HG02840 (cell line): ENCODE results near the gene DDX31.

ENCODE experiments used
- ATAC-seq: cut with Tn5 transposase; IDR thresholded peaks from one replicate; pipeline ENCODE4 v1.9.1; 2021; ENCODE audit warnings: mild to moderate bottlenecking, moderate library complexity, moderate number of reproducible peaks; ENCODE audit not compliant: unreplicated experiment, low FRiP score

The DDX31 gene

DNA sequence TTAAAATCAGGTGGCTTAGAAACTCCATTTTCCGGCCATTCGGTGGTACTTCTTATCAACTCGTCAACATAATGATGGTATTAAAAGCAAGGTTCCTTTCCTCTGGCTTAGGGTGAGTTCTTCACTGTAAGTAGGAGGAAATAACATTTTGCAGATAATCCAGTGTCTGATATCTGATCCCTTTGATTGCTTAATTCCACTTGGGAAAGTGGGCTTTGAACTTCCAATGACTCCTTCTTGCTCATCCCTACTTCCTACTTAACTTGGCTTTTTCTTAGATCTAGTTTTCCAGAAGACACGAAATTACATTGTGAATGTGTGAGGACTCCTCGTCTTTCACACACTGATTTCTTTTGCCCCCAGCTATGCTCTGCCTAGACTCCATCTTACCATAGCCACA lies 31.5 kb downstream of the DDX31 start:
- no peak for ATAC-seq

- ATAC-seq: no peak
Measured at GRCh38 chr9:132637801-132638200, 32.0 kb downstream of the DDX31 start.

- ATAC-seq: no peak
Measured at GRCh38 chr9:132637351-132637750, 32.4 kb downstream of the DDX31 start.

- ATAC-seq: no peak
Measured at GRCh38 chr9:132634327-132634726, 35.5 kb downstream of the DDX31 start.

- ATAC-seq: no peak
Measured at GRCh38 chr9:132632413-132633129, 37.2 kb downstream of the DDX31 start.

- ATAC-seq: no peak
Measured at GRCh38 chr9:132631685-132632084, 38.1 kb downstream of the DDX31 start.

GRCh38 chr9:132631280-132631679 lies 38.5 kb downstream of the DDX31 start:
- ATAC-seq: no peak

GRCh38 chr9:132630811-132631210 lies 39.0 kb downstream of the DDX31 start:
- ATAC-seq: no peak

- ATAC-seq: no peak
Measured at GRCh38 chr9:132630116-132630515, 39.7 kb downstream of the DDX31 start.

DNA sequence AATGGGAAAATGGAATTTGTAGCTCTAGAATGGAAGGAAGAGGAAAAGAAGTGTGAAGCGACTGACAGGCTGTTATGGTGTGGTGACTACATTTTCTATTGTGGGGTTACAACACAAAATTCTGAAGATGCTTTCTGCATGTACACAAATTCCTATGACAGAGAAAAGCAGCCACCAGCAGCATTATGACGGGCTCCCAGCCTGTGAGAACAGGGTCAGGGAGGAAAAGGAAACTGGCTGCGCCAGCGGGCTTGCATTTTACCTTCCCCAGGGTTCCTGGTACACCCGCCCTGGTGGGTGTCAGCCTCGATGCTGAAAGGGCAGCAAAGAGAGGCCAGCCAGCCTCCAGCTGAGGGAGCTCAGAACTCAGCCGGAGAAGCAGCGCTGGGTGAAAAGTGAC lies 41.0 kb downstream of the DDX31 start:
- ATAC-seq: no peak

DNA sequence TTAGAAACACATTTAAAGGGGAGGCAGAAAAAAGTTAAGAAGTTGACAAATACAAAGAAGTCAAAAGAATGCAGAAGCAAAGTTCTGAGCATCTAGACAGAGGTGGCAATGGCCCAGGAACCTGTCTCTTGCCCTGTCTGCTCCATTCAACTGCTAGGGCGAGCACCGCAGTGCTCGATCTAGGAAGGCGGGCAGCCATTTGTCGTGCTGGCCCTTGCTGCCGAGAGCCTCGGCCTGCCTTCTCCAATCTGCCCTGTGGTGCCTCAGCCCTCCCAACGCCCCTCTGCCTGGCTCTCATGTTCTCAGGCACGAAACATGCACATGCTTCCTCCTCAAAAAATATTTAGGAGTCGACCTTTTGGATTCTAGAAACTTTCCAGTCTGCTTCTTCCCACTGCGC lies 42.2 kb downstream of the DDX31 start:
- ATAC-seq: no peak

- no peak for ATAC-seq
Measured at GRCh38 chr9:132627106-132627505, 42.7 kb downstream of the DDX31 start.

DNA sequence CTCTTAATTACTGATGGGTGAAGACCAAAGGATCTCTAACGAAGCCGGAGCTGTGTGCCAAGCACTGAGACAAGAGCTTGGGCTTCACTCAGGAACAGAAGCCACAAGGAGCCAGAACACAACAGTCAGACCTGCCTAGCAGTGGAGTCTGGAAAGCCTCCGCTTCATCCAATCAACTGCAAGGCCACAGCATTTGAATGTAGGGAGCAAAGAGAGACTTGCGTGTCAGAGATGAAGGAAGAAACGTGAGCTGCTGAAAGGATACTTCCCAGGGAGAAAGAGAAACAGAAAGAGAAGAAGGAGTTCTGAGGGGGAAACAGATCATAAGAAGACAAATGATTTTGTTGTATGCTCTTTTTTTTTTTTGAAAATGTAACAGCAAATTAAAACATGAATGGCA lies 43.5 kb downstream of the DDX31 start:
- no peak for ATAC-seq

- ATAC-seq: no peak
Measured at GRCh38 chr9:132622159-132622558, 47.6 kb downstream of the DDX31 start.

GRCh38 chr9:132616725-132617124 lies 53.1 kb downstream of the DDX31 start:
- no peak for ATAC-seq

- ATAC-seq: no peak
Measured at GRCh38 chr9:132615774-132616173, 54.0 kb downstream of the DDX31 start.

DNA sequence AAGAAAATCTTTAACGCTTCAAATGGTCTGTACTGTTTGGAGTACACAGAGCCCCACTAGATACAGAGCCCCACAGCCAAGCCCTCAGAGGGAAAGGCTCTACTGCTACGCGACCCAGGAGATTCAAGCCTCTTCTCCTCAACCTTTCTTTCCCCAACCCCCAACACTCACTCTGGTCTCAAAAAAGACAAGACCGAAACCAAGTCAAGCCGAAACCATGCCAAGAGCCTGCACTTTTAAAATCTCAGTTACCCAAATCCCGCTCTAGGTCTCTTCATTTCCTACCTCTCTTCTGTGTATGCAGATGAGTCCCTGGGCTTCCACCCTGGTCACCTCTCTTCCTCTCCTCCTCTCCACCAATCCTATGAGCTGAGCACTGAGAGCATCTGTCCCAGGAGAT lies 55.5 kb downstream of the DDX31 start:
- no peak for ATAC-seq

GRCh38 chr9:132610661-132611060 lies 59.1 kb downstream of the DDX31 start:
- no peak for ATAC-seq

DNA sequence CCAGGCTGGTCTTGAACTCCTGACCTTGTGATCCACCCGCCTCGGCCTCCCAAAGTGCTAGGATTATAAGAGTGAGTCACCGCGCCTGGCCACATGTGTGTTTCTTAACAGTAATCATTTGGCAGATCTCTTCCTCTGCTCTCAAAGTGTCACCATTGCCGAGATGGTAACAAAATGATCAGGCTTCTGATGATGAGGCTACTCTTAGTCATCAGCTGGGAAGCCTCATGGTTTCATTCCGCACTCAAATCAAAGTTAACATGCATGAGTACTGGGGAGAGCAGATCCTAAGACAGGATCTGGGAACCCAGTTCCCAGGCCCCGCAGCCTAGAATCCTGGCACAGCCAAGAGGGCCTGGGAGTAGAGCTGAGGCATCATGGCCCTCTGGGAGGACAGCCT lies 60.0 kb downstream of the DDX31 start:
- ATAC-seq: no peak

DNA sequence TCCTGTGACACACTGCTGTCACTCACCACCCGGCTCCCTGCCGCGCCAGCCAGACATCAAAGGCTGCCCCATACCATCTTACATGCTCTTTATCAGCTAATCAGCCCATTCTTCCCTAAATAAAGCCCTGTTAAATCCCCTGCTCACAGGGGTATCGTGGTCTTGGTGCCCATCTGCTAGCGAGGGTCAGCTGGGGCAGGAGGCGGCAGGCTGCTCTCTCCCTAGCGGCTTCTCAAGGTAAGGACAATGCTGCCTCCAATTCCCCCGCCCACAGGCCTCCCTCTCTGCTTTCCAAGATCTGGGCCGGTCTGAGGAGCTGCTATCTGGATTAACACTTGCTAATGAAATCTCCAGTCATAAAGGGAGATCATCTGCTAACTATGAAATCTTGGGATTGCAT lies 60.6 kb downstream of the DDX31 start:
- no peak for ATAC-seq

GRCh38 chr9:132606066-132606465 lies 63.7 kb downstream of the DDX31 start:
- ATAC-seq: no peak

- no peak for ATAC-seq
Measured at GRCh38 chr9:132605387-132605786, 64.4 kb downstream of the DDX31 start.

DNA sequence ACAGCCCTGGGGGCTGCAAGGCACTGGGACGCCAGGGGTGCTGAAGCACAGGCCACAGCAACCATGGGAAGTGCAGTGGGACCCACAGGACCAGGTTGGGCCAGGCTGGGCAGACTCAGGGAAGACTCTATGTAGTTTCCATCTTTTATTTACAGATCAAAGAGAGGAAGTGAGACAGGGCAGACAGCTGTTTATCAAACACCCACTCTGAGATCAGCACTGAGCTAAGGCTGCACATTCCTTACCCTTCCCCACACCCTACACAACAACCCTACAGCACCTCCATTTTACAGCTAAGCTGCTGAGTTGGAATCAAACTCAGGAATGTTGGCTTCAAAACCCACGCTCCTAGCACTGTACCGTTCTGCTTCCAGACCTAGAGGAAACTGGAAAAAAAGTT lies 67.6 kb downstream of the DDX31 start:
- ATAC-seq: no peak
